T-helper 2 cell treated with Interferon-gamma antibody and Interleukin-4, amounts not matched to agents 5 μg/mL and 100 μg/mL, for 36 hours (primary cell): ENCODE data around the gene BNIPL.
A peak's percentile ranks its signal among the peaks of the same experiment; 100 is the strongest.

Experiments used
- DNase-seq: peaks from one replicate; pipeline ENCODE4 v3.0.0; 2021; ENCODE audit warnings: low spot score
- H3K27ac Mint-ChIP-seq: one replicate; pipeline ENCODE4 v1.8.0; 2021; ENCODE audit warnings: mild to moderate bottlenecking, mixed read lengths
- H3K27me3 Mint-ChIP-seq: one replicate; pipeline ENCODE4 v1.8.0; 2021; ENCODE audit warnings: low read depth, mixed read lengths
- H3K36me3 Mint-ChIP-seq: one replicate; pipeline ENCODE4 v1.8.0; 2021; ENCODE audit warnings: low read depth, mixed read lengths
- H3K4me1 Mint-ChIP-seq: one replicate; pipeline ENCODE4 v1.8.0; 2021; ENCODE audit warnings: low read depth, mixed read lengths
- H3K4me3 Mint-ChIP-seq: one replicate; pipeline ENCODE4 v1.8.0; 2022; ENCODE audit warnings: mild to moderate bottlenecking, moderate library complexity, mixed read lengths
- H3K9me3 Mint-ChIP-seq: one replicate; pipeline ENCODE4 v1.8.0; 2021; ENCODE audit warnings: mixed read lengths

Gene BNIPL

GRCh38 chr1:151056149-151056548 is 19.8 kb downstream of the BNIPL start:
- Mint-ChIP-seq H3K4me3 (peak overlapping the region; percentile 93), H3K36me3 (peaks cover 76% of the 10 kb centered on the region), H3K9me3 (no peaks in the 10 kb centered on the region), H3K27me3 (no peaks in the 10 kb centered on the region), H3K4me1 (peaks cover 56% of the 10 kb centered on the region), H3K27ac (peak overlapping the region; percentile 94)
- DNase-seq, result no peak

- H3K4me1 Mint-ChIP-seq, result peaks cover 55% of the 10 kb centered on the region
- H3K9me3 Mint-ChIP-seq, result no peaks in the 10 kb centered on the region
- DNase-seq, result no peak
- peak overlapping the region; percentile 94 for H3K27ac Mint-ChIP-seq
- peaks cover 55% of the 10 kb centered on the region for H3K36me3 Mint-ChIP-seq
- H3K27me3 Mint-ChIP-seq, result no peaks in the 10 kb centered on the region
- peak overlapping the region; percentile 93 for H3K4me3 Mint-ChIP-seq
Observed at GRCh38 chr1:151058692-151059091, 22.3 kb downstream of the BNIPL start.

GRCh38 chr1:151059109-151060006 is 23.0 kb downstream of the BNIPL start, which contains the start of gene CDC42SE1:
CDC42SE1 (minus strand) TSS chr1:151059622; CDS start chr1:151055730, 3,892 bp downstream.
- H3K4me3 Mint-ChIP-seq, result peak within 1 kb of the TSS; percentile 93
- peaks cover 48% of the 10 kb centered on the region for H3K36me3 Mint-ChIP-seq
- peaks cover 55% of the 10 kb centered on the region for H3K4me1 Mint-ChIP-seq
- H3K9me3 Mint-ChIP-seq, result no peaks in the 10 kb centered on the region
- H3K27me3 Mint-ChIP-seq, result no peaks in the 10 kb centered on the region
- DNase-seq, result peak; percentile 85
- peak within 1 kb of the TSS; percentile 94 for H3K27ac Mint-ChIP-seq

GRCh38 chr1:151060007-151060656 is 23.7 kb downstream of the BNIPL start, which contains the start of gene MLLT11:
MLLT11 (plus strand) TSS chr1:151060397; CDS start chr1:151067225, 6,828 bp downstream.
- no peak for DNase-seq

GRCh38 chr1:151060657-151061421 is 24.5 kb downstream of the BNIPL start:
- peak overlapping the region; percentile 93 for H3K4me3 Mint-ChIP-seq
- no peaks in the 10 kb centered on the region for H3K27me3 Mint-ChIP-seq
- H3K9me3 Mint-ChIP-seq, result no peaks in the 10 kb centered on the region
- H3K4me1 Mint-ChIP-seq, result peaks cover 46% of the 10 kb centered on the region
- peak overlapping the region; percentile 94 for H3K27ac Mint-ChIP-seq
- DNase-seq, result no peak
- H3K36me3 Mint-ChIP-seq, result peaks cover 37% of the 10 kb centered on the region

More at GRCh38 chr1:151060007-151060656, 23.7 kb downstream of the BNIPL start, which contains the start of gene MLLT11:
- Mint-ChIP-seq H3K9me3 (no peaks in the 10 kb centered on the region), H3K4me3 (peak within 1 kb of the TSS; percentile 93), H3K27me3 (no peaks in the 10 kb centered on the region), H3K36me3 (peaks cover 41% of the 10 kb centered on the region), H3K27ac (peak within 1 kb of the TSS; percentile 94), H3K4me1 (peaks cover 51% of the 10 kb centered on the region)

- H3K4me1 Mint-ChIP-seq, result peaks cover 37% of the 10 kb centered on the region
- DNase-seq, result no peak
- no peaks in the 10 kb centered on the region for H3K27me3 Mint-ChIP-seq
- no peaks in the 10 kb centered on the region for H3K9me3 Mint-ChIP-seq
- no peak overlapping the region for H3K27ac Mint-ChIP-seq
- no peak overlapping the region for H3K4me3 Mint-ChIP-seq
- peaks cover 28% of the 10 kb centered on the region for H3K36me3 Mint-ChIP-seq
Observed at GRCh38 chr1:151061704-151062103, 25.3 kb downstream of the BNIPL start.

GRCh38 chr1:151062741-151063371 is 26.5 kb downstream of the BNIPL start:
- no peaks in the 10 kb centered on the region for H3K27me3 Mint-ChIP-seq
- peaks cover 19% of the 10 kb centered on the region for H3K36me3 Mint-ChIP-seq
- peaks cover 30% of the 10 kb centered on the region for H3K4me1 Mint-ChIP-seq
- no peak overlapping the region for H3K4me3 Mint-ChIP-seq
- no peak for DNase-seq
- no peaks in the 10 kb centered on the region for H3K9me3 Mint-ChIP-seq
- H3K27ac Mint-ChIP-seq, result no peak overlapping the region

GRCh38 chr1:151065089-151065645 is 28.8 kb downstream of the BNIPL start:
- Mint-ChIP-seq H3K4me1 (peaks cover 28% of the 10 kb centered on the region), H3K36me3 (peaks cover 8% of the 10 kb centered on the region), H3K4me3 (no peak overlapping the region), H3K9me3 (no peaks in the 10 kb centered on the region), H3K27ac (no peak overlapping the region), H3K27me3 (no peaks in the 10 kb centered on the region)
- DNase-seq, result no peak

GRCh38 chr1:151067185-151067584 is 30.8 kb downstream of the BNIPL start:
- no peak for DNase-seq
- Mint-ChIP-seq H3K27me3 (no peaks in the 10 kb centered on the region), H3K36me3 (peaks cover 12% of the 10 kb centered on the region), H3K9me3 (no peaks in the 10 kb centered on the region), H3K4me1 (peaks cover 15% of the 10 kb centered on the region), H3K4me3 (no peak overlapping the region), H3K27ac (peak overlapping the region; percentile 11)

GRCh38 chr1:151069103-151069486 is 32.7 kb downstream of the BNIPL start:
- peaks cover 18% of the 10 kb centered on the region for H3K4me1 Mint-ChIP-seq
- no peaks in the 10 kb centered on the region for H3K9me3 Mint-ChIP-seq
- H3K27me3 Mint-ChIP-seq, result no peaks in the 10 kb centered on the region
- H3K4me3 Mint-ChIP-seq, result peak overlapping the region; percentile 95
- peak overlapping the region; percentile 63 for H3K27ac Mint-ChIP-seq
- peaks cover 14% of the 10 kb centered on the region for H3K36me3 Mint-ChIP-seq
- no peak for DNase-seq

- Mint-ChIP-seq H3K4me1 (peaks cover 15% of the 10 kb centered on the region), H3K27ac (peak within 1 kb of the TSS; percentile 100), H3K36me3 (peaks cover 17% of the 10 kb centered on the region), H3K27me3 (no peaks in the 10 kb centered on the region), H3K4me3 (peak within 1 kb of the TSS; percentile 95), H3K9me3 (no peaks in the 10 kb centered on the region)
- DNase-seq, result peak; percentile 88
Observed at GRCh38 chr1:151070474-151071276, 34.3 kb downstream of the BNIPL start, which contains the start of gene GABPB2. GABPB2 (plus strand) TSS chr1:151070761; CDS start chr1:151088190, 17,429 bp downstream.

GRCh38 chr1:151072224-151072623 is 35.8 kb downstream of the BNIPL start:
- peaks cover 17% of the 10 kb centered on the region for H3K36me3 Mint-ChIP-seq
- H3K27me3 Mint-ChIP-seq, result no peaks in the 10 kb centered on the region
- H3K4me1 Mint-ChIP-seq, result peaks cover 15% of the 10 kb centered on the region
- H3K9me3 Mint-ChIP-seq, result no peaks in the 10 kb centered on the region
- H3K27ac Mint-ChIP-seq, result peak overlapping the region; percentile 100
- no peak for DNase-seq
- peak overlapping the region; percentile 95 for H3K4me3 Mint-ChIP-seq
